Measurements from ENCODE around the gene TTLL5.

DNA sequence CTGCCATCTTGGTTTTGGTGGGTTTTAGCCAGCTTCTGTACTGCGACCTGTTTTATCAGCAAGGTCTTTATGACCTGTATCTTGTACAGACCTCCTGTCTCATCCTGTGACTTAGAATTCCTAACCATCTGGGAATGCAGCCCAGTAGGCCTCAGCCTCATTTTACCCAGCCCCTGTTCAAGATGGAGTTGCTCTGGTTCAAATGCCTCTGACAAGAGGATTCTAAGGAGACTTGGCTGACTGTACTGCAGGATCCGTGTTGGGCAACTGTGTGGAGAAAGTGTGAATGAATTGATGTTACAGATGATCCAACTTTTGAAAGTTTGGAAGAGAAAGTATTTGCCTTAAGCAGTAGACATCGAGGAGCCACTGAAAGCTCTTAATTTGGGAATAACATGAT is 91.0 kb downstream of the TTLL5 start:
- no peak for TF ChIP-seq CHD1 (IDR thresholded peaks at IDR 0.05; ENCODE audit: low read depth, low read length)
- TF ChIP-seq EZH2 (IDR thresholded peaks at IDR 0.05; ENCODE audit: borderline replicate concordance, control insufficient read depth, low read depth, low read length): no peak
- TF ChIP-seq, protein P1, sequence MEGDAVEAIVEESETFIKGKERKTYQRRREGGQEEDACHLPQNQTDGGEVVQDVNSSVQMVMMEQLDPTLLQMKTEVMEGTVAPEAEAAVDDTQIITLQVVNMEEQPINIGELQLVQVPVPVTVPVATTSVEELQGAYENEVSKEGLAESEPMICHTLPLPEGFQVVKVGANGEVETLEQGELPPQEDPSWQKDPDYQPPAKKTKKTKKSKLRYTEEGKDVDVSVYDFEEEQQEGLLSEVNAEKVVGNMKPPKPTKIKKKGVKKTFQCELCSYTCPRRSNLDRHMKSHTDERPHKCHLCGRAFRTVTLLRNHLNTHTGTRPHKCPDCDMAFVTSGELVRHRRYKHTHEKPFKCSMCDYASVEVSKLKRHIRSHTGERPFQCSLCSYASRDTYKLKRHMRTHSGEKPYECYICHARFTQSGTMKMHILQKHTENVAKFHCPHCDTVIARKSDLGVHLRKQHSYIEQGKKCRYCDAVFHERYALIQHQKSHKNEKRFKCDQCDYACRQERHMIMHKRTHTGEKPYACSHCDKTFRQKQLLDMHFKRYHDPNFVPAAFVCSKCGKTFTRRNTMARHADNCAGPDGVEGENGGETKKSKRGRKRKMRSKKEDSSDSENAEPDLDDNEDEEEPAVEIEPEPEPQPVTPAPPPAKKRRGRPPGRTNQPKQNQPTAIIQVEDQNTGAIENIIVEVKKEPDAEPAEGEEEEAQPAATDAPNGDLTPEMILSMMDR (IDR thresholded peaks at IDR 0.05 in 2 of 3, conservative IDR thresholded peaks at IDR 0.05 in 1 of 3; ENCODE audit: control insufficient read depth in 2 of 3, extremely low read depth in 1 of 3, insufficient read depth in 1 of 3, low read depth in 3 of 3, low read length in 3 of 3): no peak
- TF ChIP-seq TCF12 (IDR thresholded peaks at IDR 0.05; ENCODE audit: low read depth, low read length): no peak
- no peak for TF ChIP-seq SIN3A (IDR thresholded peaks at IDR 0.05; ENCODE audit: low read depth, low read length)
- no peak for TF ChIP-seq NRF1 (conservative IDR thresholded peaks at IDR 0.05; ENCODE audit: low read depth, low read length)
- no peak for TF ChIP-seq MEF2A (IDR thresholded peaks at IDR 0.05; ENCODE audit: insufficient read depth, low read depth, low read length)
